ENCODE measurements around the gene NDUFAB1. TPM values are rescaled to one million over a fixed set of nuclear protein-coding genes. Genes with fewer than 3 reads are reported as not detected.

The NDUFAB1 gene
- total and polyA plus RNA-seq, 2 of the 13 experiments (the other 11 are each of a cell fraction or from before 2014, with no cell fraction given), result 221 to 601 TPM

DNA sequence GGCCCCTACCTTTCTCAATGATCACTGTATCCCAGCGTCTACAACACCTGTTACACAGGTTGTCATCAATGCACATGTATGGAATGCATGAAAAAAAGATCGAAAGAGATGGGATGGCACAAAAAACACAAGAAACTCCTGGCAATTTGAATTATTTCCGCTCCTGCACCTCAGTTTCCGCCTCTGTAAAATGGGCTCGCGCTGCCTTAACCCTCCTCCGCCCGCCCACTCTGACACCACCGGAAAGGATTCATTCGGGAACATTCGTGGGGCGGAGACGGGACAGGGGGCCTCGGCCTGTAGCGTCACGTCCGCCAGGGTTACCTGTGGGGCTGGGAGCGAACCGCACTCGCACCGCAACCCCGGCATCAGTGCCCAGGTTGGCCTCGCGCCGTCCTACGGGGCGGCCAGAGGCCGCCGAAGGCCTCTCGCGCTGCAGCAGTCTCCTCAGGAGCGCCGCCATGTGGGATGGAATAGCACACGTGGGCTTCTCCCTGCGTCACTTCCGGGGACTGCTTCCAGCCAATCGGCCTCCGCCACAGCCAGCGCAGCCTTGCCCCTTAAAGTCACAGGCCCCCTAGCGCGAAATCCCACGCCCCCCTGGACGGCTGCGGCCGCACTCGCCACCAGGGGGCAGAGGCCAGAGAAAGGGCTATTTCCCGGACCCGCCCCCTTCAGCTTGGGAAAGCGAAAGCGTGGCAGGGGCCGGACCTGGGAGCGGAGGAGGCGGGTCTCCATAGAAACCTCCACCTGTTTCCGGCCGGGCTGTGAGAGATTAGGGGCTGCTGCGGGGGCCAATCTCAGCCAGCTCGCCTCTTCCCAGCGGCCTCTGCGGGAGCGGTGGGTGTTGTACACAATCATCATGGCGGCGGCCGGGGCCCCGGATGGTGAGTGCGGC is 39.0 kb downstream of the NDUFAB1 start, which contains the start of the genes EARS2 and UBFD1 (continued):
- TF ChIP-seq, protein P1, sequence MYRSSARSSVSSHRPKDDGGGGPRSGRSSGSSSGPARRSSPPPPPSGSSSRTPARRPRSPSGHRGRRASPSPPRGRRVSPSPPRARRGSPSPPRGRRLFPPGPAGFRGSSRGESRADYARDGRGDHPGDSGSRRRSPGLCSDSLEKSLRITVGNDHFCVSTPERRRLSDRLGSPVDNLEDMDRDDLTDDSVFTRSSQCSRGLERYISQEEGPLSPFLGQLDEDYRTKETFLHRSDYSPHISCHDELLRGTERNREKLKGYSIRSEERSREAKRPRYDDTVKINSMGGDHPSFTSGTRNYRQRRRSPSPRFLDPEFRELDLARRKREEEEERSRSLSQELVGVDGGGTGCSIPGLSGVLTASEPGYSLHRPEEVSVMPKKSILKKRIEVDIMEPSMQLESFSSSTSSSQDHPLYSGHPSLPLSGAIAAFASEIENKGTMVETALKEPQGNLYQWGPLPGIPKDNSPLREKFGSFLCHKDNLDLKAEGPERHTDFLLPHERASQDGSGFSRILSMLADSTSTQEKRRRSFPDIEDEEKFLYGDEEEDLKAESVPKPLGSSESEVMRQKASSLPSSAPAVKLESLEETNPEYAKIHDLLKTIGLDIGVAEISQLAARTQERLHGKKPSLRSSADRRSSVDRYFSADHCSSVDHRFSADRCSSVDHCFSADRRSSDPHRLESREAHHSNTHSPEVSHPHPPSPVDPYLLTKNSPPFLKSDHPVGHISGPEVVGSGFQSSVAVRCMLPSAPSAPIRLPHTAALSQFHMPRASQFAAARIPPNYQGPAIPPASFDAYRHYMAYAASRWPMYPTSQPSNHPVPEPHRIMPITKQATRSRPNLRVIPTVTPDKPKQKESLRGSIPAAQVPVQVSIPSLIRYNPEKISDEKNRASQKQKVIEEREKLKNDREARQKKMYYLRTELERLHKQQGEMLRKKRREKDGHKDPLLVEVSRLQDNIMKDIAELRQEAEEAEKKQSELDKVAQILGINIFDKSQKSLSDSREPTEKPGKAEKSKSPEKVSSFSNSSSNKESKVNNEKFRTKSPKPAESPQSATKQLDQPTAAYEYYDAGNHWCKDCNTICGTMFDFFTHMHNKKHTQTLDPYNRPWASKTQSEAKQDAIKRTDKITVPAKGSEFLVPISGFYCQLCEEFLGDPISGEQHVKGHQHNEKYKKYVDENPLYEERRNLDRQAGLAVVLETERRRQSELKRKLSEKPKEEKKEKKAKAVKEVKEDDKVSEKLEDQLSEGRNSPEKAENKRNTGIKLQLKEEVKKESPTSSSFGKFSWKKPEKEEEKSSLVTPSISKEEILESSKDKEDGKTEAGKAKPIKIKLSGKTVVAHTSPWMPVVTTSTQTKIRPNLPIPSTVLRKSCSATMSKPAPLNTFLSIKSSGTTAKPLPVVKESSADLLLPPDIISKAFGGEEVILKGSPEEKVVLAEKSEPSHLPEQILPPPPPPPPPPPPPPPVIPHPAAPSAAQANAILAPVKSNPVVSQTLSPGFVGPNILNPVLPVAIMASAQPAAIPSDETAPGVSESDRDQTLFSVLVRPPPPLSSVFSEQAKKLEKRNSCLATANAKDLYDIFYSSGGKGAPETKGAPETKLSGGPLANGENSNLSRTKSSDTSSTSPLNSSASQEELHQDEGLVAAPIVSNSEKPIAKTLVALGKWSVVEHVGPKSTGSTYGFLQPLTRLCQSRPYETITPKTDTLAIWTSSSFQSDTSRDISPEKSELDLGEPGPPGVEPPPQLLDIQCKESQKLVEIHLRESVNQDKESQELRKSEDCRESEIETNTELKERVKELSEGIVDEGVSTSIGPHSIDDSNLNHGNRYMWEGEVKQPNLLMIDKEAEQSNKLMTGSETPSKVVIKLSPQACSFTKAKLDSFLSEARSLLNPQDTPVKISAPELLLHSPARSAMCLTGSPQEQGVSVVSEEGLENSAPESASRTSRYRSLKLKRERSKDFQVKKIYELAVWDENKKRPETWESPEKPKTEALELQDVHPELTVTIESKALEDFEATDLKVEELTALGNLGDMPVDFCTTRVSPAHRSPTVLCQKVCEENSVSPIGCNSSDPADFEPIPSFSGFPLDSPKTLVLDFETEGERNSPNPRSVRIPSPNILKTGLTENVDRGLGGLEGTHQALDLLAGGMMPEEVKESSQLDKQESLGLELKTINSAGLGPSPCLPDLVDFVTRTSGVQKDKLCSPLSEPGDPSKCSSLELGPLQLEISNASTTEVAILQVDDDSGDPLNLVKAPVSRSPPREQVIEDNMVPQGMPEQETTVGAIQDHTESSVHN (CRISPR knock-in tag; IDR thresholded peaks at IDR 0.05), result no peak
- peak; percentile 95 for TF ChIP-seq BRCA1 (CRISPR knock-in tag; IDR thresholded peaks at IDR 0.05)
- peak; percentile 32; the same call in 1 of the 2 replicates for TF ChIP-seq ZNF12 (CRISPR knock-in tag; IDR thresholded peaks at IDR 0.05)
- TF ChIP-seq WIZ (CRISPR knock-in tag; IDR thresholded peaks at IDR 0.05), result no peak
- peak; percentile 90 for TF ChIP-seq ZNF431 (CRISPR knock-in tag; IDR thresholded peaks at IDR 0.05; ENCODE audit: borderline replicate concordance, low read depth)
- TF ChIP-seq RFX5 (IDR thresholded peaks at IDR 0.05; ENCODE audit: low read depth, low read length), result no peak
- peak; percentile 88 for TF ChIP-seq ISL2 (CRISPR knock-in tag; IDR thresholded peaks at IDR 0.05)
- TF ChIP-seq ZNF101 (CRISPR knock-in tag; IDR thresholded peaks at IDR 0.05; ENCODE audit: borderline replicate concordance, low read depth), result peak; percentile 92; the same call in 1 of the 2 replicates
- TF ChIP-seq, protein P2, sequence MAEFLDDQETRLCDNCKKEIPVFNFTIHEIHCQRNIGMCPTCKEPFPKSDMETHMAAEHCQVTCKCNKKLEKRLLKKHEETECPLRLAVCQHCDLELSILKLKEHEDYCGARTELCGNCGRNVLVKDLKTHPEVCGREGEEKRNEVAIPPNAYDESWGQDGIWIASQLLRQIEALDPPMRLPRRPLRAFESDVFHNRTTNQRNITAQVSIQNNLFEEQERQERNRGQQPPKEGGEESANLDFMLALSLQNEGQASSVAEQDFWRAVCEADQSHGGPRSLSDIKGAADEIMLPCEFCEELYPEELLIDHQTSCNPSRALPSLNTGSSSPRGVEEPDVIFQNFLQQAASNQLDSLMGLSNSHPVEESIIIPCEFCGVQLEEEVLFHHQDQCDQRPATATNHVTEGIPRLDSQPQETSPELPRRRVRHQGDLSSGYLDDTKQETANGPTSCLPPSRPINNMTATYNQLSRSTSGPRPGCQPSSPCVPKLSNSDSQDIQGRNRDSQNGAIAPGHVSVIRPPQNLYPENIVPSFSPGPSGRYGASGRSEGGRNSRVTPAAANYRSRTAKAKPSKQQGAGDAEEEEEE (CRISPR knock-in tag; IDR thresholded peaks at IDR 0.05; ENCODE audit: borderline replicate concordance), result no peak; the same call in 1 of the 2 replicates
- no peak for TF ChIP-seq ZNF207 (IDR thresholded peaks at IDR 0.05; ENCODE audit: borderline replicate concordance)
- TF ChIP-seq, protein P3, sequence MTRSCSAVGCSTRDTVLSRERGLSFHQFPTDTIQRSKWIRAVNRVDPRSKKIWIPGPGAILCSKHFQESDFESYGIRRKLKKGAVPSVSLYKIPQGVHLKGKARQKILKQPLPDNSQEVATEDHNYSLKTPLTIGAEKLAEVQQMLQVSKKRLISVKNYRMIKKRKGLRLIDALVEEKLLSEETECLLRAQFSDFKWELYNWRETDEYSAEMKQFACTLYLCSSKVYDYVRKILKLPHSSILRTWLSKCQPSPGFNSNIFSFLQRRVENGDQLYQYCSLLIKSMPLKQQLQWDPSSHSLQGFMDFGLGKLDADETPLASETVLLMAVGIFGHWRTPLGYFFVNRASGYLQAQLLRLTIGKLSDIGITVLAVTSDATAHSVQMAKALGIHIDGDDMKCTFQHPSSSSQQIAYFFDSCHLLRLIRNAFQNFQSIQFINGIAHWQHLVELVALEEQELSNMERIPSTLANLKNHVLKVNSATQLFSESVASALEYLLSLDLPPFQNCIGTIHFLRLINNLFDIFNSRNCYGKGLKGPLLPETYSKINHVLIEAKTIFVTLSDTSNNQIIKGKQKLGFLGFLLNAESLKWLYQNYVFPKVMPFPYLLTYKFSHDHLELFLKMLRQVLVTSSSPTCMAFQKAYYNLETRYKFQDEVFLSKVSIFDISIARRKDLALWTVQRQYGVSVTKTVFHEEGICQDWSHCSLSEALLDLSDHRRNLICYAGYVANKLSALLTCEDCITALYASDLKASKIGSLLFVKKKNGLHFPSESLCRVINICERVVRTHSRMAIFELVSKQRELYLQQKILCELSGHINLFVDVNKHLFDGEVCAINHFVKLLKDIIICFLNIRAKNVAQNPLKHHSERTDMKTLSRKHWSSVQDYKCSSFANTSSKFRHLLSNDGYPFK (CRISPR knock-in tag; IDR thresholded peaks at IDR 0.05; ENCODE audit: borderline replicate concordance), result peak; percentile 96
- TF ChIP-seq, protein P4, sequence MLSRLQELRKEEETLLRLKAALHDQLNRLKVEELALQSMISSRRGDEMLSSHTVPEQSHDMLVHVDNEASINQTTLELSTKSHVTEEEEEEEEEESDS (CRISPR knock-in tag; IDR thresholded peaks at IDR 0.05; ENCODE audit: borderline replicate concordance), result peak; percentile 50; the same call in 1 of the 2 replicates
- no peak for TF ChIP-seq ZNF251 (CRISPR knock-in tag; IDR thresholded peaks at IDR 0.05)
- peak; percentile 92 for TF ChIP-seq BRD4 (CRISPR knock-in tag; IDR thresholded peaks at IDR 0.05)

Data from HepG2 (cell line).